Lower leg skin (tissue), 3 donors: ENCODE data around the gene SLC6A1.

Experiments used
- CTCF ChIP-seq, 3 donors: fragments of 450-650 bp; IDR thresholded peaks; one replicate each; pipeline ENCODE4 v1.5.1; 2016; ENCODE audit warnings: antibody characterized with exemption in 3 of 3, mild to moderate bottlenecking in 3 of 3, moderate library complexity in 2 of 3
- POLR2A ChIP-seq, 2 donors: fragments of 450-650 bp; IDR thresholded peaks; one replicate each; pipeline ENCODE4 v1.6.1; 2016 to 2017; ENCODE audit warnings: antibody characterized with exemption in 2 of 2, mild to moderate bottlenecking in 1 of 2, moderate library complexity in 1 of 2

- no peak for TF ChIP-seq CTCF (IDR thresholded peaks at IDR 0.05)
- TF ChIP-seq POLR2A (IDR thresholded peaks at IDR 0.05): no peak
These were observed 10.6 kb upstream of the SLC6A1 start for GRCh38 chr3:10981961-10982360.
